Hippocampal formation (tissue), 2 donors: Measurements from ENCODE around the gene DIMT1.

Experiments used
- DNase-seq, 2 donors: peaks; one replicate each; lab custom pipeline; 2025; lab: John Stamatoyannopoulos, UW

DIMT1 gene

DNA sequence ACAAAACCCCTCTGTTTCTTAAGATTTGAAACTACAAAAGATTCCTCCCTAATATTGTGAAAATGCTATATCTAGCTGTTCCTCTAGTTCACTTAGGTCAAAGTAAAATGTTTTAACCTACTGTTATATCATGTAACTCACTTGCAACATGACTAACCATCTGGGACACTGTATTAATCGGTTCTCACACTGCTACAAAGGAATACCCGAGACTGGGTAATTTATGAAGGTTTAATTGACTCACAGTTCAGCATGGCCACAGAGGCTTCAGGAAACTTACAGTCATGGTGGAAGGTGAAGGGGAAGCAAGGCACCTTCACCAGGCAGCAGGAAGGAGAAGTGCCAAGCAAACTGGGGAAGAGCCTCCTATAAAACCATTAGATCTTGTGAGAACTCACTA is 34.7 kb downstream of the DIMT1 start:
- no peak for DNase-seq

GRCh38 chr5:62362701-62363100 is 41.0 kb downstream of the DIMT1 start:
- DNase-seq = no peak

GRCh38 chr5:62354028-62354874 is 49.5 kb downstream of the DIMT1 start:
- peak in 1 of 2 donors; percentile 76 for DNase-seq

- DNase-seq = no peak
These were observed 54.8 kb downstream of the DIMT1 start for GRCh38 chr5:62348723-62349481.

DNA sequence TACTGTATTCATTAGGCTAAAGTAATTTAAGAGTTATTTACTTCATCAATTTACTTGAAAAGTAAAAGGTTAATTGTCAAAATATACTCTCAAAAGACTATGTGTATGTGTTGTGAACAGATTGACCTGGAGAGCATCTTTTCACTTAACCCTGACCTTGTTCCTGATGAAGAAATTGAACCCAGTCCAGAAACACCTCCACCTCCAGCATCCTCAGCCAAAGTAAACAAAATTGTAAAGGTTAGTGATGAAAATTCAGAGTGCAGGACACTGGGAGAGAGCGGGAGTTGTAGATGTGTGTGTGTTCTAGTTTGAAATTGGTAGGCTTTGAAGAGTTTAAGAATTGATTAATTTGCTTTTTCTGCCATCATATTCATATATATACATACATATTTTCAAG is 55.8 kb downstream of the DIMT1 start:
- DNase-seq = no peak

DNA sequence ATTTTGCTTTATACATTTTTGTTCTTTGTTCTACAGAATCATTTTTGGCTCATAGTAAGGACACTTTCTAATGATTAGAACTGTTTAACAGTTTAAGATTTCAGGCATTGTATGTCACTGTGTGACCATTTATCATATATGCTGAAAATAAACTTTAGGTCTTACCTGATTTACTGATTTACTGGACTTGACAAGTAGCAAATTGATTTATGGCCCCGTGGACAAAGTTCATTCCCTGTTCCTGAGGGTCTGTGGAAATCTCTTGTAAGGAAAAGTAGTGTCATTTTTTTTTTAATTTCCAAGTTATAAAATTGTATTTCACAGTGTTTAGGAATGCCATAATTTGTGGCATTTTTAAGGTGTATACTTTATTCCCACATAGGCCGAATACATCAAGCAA is 57.0 kb downstream of the DIMT1 start:
- no peak for DNase-seq

DNA sequence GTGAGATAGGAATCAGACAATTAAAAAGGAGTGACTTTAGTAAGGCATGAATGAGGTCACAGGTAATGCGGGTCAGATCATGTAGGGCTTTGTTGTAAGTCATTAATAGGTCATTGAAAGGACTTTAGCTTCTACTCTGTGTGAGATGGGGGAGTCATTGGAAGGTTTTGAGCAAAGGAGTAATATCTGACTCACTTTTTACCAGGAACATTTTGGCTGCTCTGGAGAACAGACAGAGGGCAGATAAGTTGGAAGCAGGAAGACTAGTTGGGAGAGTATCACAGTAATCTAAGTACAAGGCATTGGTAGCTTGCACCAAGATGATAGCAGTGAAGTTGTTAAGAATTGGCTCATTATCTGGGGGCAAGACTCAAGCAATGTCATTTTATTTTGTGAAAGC is 60.3 kb downstream of the DIMT1 start:
- no peak for DNase-seq

- no peak for DNase-seq
These were observed 61.2 kb downstream of the DIMT1 start for GRCh38 chr5:62342476-62342837.

GRCh38 chr5:62341783-62342475 is 61.8 kb downstream of the DIMT1 start:
- no peak for DNase-seq

DNA sequence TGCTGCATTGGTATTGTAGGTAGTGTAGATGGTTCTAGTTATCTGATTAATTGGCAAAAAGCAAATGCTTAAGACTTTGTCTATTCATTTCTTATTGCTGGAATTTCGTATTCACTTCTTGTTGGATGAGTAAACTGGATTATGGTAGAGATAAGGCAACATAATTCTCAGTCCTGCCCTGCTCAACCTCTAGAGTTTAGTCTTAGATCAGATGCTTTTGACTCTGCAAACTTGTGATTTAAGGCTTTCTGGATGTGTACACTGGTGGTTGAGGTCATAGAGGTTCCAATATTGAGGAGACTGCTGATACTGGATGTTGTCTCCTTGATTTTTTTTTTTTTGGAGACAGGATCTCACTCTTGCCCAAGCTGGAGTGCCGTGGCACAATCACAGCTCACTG is 62.7 kb downstream of the DIMT1 start:
- DNase-seq = no peak

DNA sequence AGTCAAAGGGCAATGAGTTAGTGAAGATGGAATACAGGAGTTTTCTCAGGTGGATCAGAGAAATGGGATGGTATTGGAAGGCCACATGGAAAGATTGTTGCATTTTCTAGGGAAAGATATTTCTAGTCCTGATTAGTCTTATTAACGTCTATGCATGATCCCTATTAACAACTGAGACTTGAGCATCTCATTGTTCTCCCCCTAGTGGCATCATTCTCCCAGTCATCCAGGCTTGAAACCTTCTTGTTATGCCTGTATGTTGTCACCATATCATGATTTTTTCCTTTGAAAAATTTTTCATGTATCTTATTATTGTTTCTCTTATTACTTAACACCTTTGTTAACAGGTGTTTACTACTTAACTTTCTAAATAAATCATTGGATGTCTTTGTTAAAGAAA is 63.3 kb downstream of the DIMT1 start:
- DNase-seq = no peak
